GM18873 (cell line): ENCODE results near the gene ANKK1.

ENCODE experiments used
- ATAC-seq: cut with Tn5 transposase; IDR thresholded peaks from one replicate; pipeline ENCODE4 v1.9.1; 2021; ENCODE audit warnings: mild to moderate bottlenecking, moderate library complexity, moderate number of reproducible peaks; ENCODE audit not compliant: unreplicated experiment, low FRiP score

The ANKK1 gene

GRCh38 chr11:113377681-113378412, 9.7 kb upstream of the ANKK1 start:
- no peak for ATAC-seq

DNA sequence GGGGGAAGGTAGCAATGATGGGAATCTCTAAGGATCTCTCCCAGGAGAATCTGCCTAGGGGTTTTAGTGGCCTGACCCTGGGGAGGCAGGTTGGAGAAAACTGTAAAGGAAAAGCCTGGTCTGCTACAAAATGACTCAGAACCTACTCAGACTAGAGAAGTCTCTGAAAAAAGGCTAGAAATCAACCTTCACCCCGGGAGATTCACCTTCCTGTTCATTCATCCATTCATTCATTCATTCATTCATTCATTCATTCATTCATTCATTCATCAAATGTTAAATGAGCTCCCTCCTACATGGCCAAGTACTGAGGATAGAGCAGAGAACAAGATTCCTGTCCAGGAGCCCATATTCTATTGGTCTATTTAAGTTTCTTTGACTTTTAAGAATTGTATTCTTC, 8.9 kb upstream of the ANKK1 start:
- ATAC-seq: no peak

DNA sequence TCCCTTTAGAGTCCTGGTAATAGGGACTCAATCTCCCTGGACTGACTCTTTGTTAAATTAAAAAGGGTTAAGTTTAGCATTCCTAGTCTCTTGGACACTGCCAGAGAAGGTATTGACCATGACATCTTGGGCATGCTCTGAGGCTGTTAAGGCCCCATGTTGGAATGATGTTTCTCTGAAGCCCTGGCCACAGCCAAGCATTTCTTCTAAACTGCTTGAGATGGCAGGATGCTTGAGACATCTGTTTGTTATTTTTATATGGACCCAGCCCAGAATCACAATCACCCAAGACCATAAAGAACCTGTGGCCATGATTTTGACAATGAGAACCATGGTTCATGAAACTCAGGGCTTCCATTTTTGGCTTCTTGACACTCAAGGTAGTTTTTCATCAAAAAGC, 5.5 kb upstream of the ANKK1 start:
- no peak for ATAC-seq

DNA sequence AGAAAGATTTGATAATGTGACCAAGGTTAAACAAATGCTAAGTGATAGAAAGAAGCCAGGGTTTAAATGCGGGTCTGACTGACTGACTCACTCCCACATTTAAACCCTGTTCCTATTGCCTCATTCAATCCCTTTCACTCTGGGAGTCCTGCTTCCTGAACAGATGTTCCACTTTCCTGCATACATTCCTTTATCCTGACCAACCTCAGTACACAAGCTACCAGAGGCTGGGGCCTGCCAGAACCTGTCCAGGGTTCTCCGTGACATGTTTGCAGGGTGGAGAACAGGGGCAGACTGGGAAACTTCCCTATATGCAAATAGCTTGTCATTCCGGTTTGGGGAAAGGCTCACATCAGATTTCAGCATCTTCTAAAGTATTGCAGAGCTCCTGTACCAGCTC, 3.0 kb upstream of the ANKK1 start:
- ATAC-seq: no peak

DNA sequence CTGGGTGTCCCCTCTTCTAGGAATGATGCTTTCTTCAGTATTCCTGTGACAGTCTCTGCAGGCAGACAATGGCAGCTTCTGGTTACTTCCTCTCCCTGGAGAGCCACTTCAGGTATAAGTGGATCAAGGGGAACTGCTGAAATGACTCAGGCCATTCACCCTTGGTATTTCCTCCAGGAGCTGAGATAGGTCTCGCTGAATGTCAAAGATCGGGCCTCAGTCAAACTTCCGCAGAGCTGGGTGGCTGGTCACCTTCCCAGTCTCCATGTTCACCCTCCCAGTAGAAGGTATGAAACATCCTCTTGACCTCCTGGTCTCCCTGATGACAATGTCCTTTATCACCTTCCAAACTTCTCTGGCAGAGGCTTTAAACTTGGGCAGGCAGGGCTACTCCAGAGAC, 1.8 kb upstream of the ANKK1 start:
- ATAC-seq: no peak

GRCh38 chr11:113386866-113387265, 713 bp upstream of the ANKK1 start:
- ATAC-seq: no peak

- no peak for ATAC-seq
Measured at GRCh38 chr11:113389272-113389671, 1.7 kb downstream of the ANKK1 start.

- ATAC-seq: no peak
Measured at GRCh38 chr11:113392236-113392921, 4.8 kb downstream of the ANKK1 start.

DNA sequence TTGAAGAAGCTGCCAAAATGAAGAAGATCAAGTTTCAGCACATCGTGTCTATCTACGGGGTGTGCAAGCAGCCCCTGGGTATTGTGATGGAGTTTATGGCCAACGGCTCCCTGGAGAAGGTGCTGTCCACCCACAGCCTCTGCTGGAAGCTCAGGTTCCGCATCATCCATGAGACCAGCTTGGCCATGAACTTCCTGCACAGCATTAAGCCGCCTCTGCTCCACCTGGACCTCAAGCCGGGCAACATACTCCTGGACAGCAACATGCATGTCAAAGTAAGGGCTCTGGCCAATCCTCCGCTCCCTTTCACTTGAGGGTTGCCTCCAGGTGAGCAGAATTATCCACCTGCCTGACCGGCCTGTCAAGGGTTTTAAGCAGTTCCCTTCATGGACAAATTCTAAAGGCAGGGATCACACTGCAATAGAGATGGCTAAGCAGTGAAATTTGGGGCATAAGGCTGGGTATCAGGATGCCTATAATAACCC, 6.0 kb downstream of the ANKK1 start:
- ATAC-seq: no peak

DNA sequence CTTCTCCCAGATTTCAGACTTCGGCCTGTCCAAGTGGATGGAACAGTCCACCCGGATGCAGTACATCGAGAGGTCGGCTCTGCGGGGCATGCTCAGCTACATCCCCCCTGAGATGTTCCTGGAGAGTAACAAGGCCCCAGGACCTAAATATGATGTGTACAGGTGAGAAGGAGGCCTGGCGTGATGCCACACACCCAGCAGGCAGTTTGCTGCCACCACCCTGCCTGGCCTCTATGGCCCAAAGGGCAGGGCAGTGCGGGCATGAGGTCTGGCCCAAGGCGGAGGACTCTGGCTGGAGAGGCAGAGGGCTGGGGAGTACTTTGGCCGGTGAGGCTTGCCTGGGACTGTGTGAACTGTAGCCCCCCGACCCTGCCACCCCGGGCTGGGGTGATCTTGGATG, 7.3 kb downstream of the ANKK1 start:
- ATAC-seq: no peak

- no peak for ATAC-seq
Measured at GRCh38 chr11:113395782-113396336, 8.3 kb downstream of the ANKK1 start.

- no peak for ATAC-seq
Measured at GRCh38 chr11:113396690-113397089, 9.1 kb downstream of the ANKK1 start.

GRCh38 chr11:113397212-113397611, 9.6 kb downstream of the ANKK1 start:
- no peak for ATAC-seq

- ATAC-seq: no peak
Measured at GRCh38 chr11:113397821-113398220, 10.2 kb downstream of the ANKK1 start.

DNA sequence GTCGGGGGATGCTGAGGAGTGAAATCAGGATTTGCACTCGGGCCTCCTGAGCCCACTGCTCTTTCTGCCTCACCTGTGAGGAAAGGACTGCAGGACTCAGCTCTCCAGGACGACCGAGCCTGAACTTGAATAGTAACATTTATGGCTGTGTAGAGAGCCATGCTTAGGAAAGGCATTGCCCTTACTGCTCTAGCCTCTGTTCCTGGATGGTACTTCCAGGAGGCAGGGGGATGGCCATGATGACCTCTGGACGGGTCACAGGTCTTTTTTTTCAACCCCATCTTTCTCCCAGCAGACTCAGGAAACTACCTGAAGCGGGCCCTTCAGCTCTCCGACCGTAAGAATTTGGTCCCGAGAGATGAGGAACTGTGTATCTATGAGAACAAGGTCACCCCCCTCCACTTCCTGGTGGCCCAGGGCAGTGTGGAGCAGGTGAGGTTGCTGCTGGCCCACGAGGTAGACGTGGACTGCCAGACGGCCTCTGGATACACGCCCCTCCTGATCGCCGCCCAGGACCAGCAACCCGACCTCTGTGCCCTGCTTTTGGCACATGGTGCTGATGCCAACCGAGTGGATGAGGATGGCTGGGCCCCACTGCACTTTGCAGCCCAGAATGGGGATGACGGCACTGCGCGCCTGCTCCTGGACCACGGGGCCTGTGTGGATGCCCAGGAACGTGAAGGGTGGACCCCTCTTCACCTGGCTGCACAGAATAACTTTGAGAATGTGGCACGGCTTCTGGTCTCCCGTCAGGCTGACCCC, 11.3 kb downstream of the ANKK1 start:
- no peak for ATAC-seq

GRCh38 chr11:113400631-113401230, 13.2 kb downstream of the ANKK1 start:
- ATAC-seq: no peak

GRCh38 chr11:113401718-113402117, 14.1 kb downstream of the ANKK1 start:
- no peak for ATAC-seq

- no peak for ATAC-seq
Measured at GRCh38 chr11:113404859-113405430, 17.4 kb downstream of the ANKK1 start.

GRCh38 chr11:113405724-113406478, 18.3 kb downstream of the ANKK1 start:
- ATAC-seq: no peak

GRCh38 chr11:113407163-113407562, 19.6 kb downstream of the ANKK1 start:
- no peak for ATAC-seq
